Left kidney (tissue), 2 donors: ENCODE results near the gene AGO3. TPM values are rescaled to one million over a fixed set of nuclear protein-coding genes. Genes with fewer than 3 reads are reported as not detected.
"Not testable (repeated sequence)": the region's sequence is repeated elsewhere in the genome, so short reads cannot be mapped to it uniquely, and the experiment has no call there.

Experiments used
- DNase-seq: peaks from one replicate; pipeline ENCODE4 v3.0.0-alpha.2; 2013
- polyA plus RNA-seq: library from polyadenylated mRNA; unstranded; fragments of 120-200 nt; gene quantifications from one replicate; pipeline ENCODE4 v1.2.1, GENCODE V29; 2013; ENCODE audit not compliant: insufficient read length

AGO3 gene
- polyA plus RNA-seq, 1 donor: 18.6 TPM

- DNase-seq: no peak
Measured at GRCh38 chr1:35923791-35924221, 7.1 kb upstream of the AGO3 start.

GRCh38 chr1:35924838-35925237 is 6.1 kb upstream of the AGO3 start:
- DNase-seq: no peak

GRCh38 chr1:35925741-35926140 is 5.2 kb upstream of the AGO3 start:
- DNase-seq: no peak

GRCh38 chr1:35927472-35927871 is 3.4 kb upstream of the AGO3 start:
- DNase-seq: no peak

GRCh38 chr1:35929730-35930592 is 944 bp upstream of the AGO3 start:
- DNase-seq: no peak

- peak; percentile 26 for DNase-seq
Measured at GRCh38 chr1:35931446-35932157, 697 bp downstream of the AGO3 start.

- no peak for DNase-seq
Measured at GRCh38 chr1:35932158-35932636, 1.3 kb downstream of the AGO3 start.

- DNase-seq: no peak
Measured at GRCh38 chr1:35932941-35933340, 2.0 kb downstream of the AGO3 start.

- peak; percentile 69 for DNase-seq
Measured at GRCh38 chr1:35935442-35936388, 4.8 kb downstream of the AGO3 start.

- no peak for DNase-seq
Measured at GRCh38 chr1:35936838-35937237, 5.9 kb downstream of the AGO3 start.

GRCh38 chr1:35939484-35939883 is 8.6 kb downstream of the AGO3 start:
- no peak for DNase-seq

- no peak for DNase-seq
Measured at GRCh38 chr1:35945327-35945726, 14.4 kb downstream of the AGO3 start.

- DNase-seq: no peak
Measured at GRCh38 chr1:35947547-35947946, 16.6 kb downstream of the AGO3 start.

- DNase-seq: no peak
Measured at GRCh38 chr1:35958558-35958957, 27.7 kb downstream of the AGO3 start.

GRCh38 chr1:35959304-35959703 is 28.4 kb downstream of the AGO3 start:
- DNase-seq: no peak

- DNase-seq: no peak
Measured at GRCh38 chr1:35962952-35963351, 32.0 kb downstream of the AGO3 start.

- DNase-seq: not testable (repeated sequence)
Measured at GRCh38 chr1:35964277-35964676, 33.4 kb downstream of the AGO3 start.

GRCh38 chr1:35968396-35968795 is 37.5 kb downstream of the AGO3 start:
- DNase-seq: no peak

- no peak for DNase-seq
Measured at GRCh38 chr1:35971601-35972000, 40.7 kb downstream of the AGO3 start.

GRCh38 chr1:35972631-35973030 is 41.7 kb downstream of the AGO3 start:
- DNase-seq: not testable (repeated sequence)

GRCh38 chr1:35980090-35980489 is 49.2 kb downstream of the AGO3 start:
- DNase-seq: no peak

- no peak for DNase-seq
Measured at GRCh38 chr1:35988237-35988636, 57.3 kb downstream of the AGO3 start.
